GM12892 (cell line): Measurements from ENCODE around the gene NCK2.

ENCODE experiments used
- POLR2A ChIP-seq: IDR thresholded peaks from 2 replicates; pipeline ENCODE4 v1.6.1; 2011; ENCODE audit warnings: low read depth, low read length, control low read depth
- POLR2AphosphoS5 ChIP-seq: IDR thresholded peaks from 2 replicates; pipeline ENCODE4 v1.6.1; 2011; ENCODE audit warnings: low read depth, low read length, control low read depth
- TAF1 ChIP-seq: IDR thresholded peaks from 2 replicates; pipeline ENCODE4 v1.6.1; 2011; ENCODE audit warnings: low read depth, mild to moderate bottlenecking, control low read depth, low read length, borderline replicate concordance

DNA sequence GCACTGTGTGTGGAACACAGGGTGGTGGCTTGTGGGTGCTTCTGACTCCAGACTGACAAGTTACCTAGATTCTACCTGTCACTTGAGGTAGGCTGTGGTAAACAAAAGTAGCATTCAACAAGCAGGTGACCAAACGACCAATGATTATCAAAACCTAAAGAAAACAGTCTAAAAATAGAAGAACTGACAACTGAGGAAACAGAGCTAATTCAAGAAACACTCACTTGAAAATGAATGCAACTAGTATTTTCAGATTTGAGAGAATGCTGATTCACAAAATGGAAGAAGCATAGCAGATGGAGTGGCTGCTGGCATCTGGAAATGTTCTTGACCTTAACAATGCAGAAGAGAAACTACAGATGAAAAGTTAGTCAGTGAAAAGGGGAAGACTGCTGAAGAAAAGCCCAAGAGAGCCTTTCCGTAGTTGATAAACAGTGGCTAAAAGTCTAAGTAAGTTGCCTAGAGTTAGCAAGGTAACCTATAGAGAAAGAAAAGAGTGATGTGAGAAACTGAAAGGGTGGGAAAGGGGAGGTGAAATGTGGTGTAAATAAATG, 170.4 kb downstream of the NCK2 start:
- TF ChIP-seq POLR2A (no peak), POLR2AphosphoS5 (no peak), TAF1 (no peak)
